Fibroblast of lung (primary cell): ENCODE measurements around the gene MAP2K2. TPM values are rescaled to one million over a fixed set of nuclear protein-coding genes. Genes with fewer than 3 reads are reported as not detected.

Experiments used
- DNase-seq, 2 donors: peaks; one replicate each; pipeline versions ENCODE4 v3.0.0 to v3.0.0-alpha.2; 2010; ENCODE audit warnings: low read depth in 2 of 2
- H2AFZ ChIP-seq: 2 replicates; pipeline ENCODE4 v1.5.1; 2012; ENCODE audit warnings: low read length, control low read depth, inconsistent platforms
- H3K27ac ChIP-seq: 2 replicates; pipeline ENCODE4 v1.5.1; 2011; ENCODE audit warnings: low read length, control low read depth; ENCODE audit not compliant: insufficient read depth
- H3K27me3 ChIP-seq: 2 replicates; pipeline ENCODE4 v1.5.1; 2011; ENCODE audit warnings: mild to moderate bottlenecking, low read length; ENCODE audit not compliant: control insufficient read depth, insufficient read depth
- H3K36me3 ChIP-seq: 2 replicates; pipeline ENCODE4 v1.5.1; 2011; ENCODE audit warnings: low read length; ENCODE audit not compliant: control insufficient read depth, insufficient read depth
- H3K4me1 ChIP-seq: 2 replicates; pipeline ENCODE4 v1.5.1; 2011; ENCODE audit warnings: low read length; ENCODE audit not compliant: control insufficient read depth, insufficient read depth; ENCODE audit errors: extremely low read depth
- H3K4me2 ChIP-seq: 2 replicates; pipeline ENCODE4 v1.5.1; 2011; ENCODE audit warnings: low read length, control low read depth; ENCODE audit not compliant: insufficient read depth; ENCODE audit errors: extremely low read depth
- H3K4me3 ChIP-seq, 4 experiments: fragments of 200-600 bp in 1 of 4; sonication (generic) in 1 of 4; replicated peaks in 1 of 4; 2 replicates each; pipeline ENCODE4 v1.5.1; 2011 to 2016; ENCODE audit warnings: low read length in 4 of 4, low read depth in 3 of 4, mild to moderate bottlenecking in 3 of 4, control low read depth in 2 of 4, inconsistent platforms in 1 of 4, mixed read lengths in 1 of 4; ENCODE audit not compliant: insufficient read depth in 1 of 4; ENCODE audit errors: control extremely low read depth in 1 of 4
- H3K79me2 ChIP-seq: 2 replicates; pipeline ENCODE4 v1.5.1; 2012; ENCODE audit warnings: mild to moderate bottlenecking, low read length, inconsistent platforms; ENCODE audit not compliant: control insufficient read depth, insufficient read depth
- H3K9ac ChIP-seq: 2 replicates; pipeline ENCODE4 v1.5.1; 2011; ENCODE audit warnings: mild to moderate bottlenecking, low read length, control low read depth; ENCODE audit not compliant: insufficient read depth
- H3K9me3 ChIP-seq: 2 replicates; pipeline ENCODE4 v1.5.1; 2012; ENCODE audit warnings: low read depth, low read length; ENCODE audit not compliant: control insufficient read depth, insufficient read depth
- H4K20me1 ChIP-seq: 2 replicates; pipeline ENCODE4 v1.5.1; 2011; ENCODE audit warnings: low read length; ENCODE audit not compliant: control insufficient read depth, insufficient read depth; ENCODE audit errors: extremely low read depth
- EZH2 ChIP-seq: IDR thresholded peaks from 2 replicates; pipeline ENCODE4 v1.5.1; 2012; ENCODE audit warnings: low read length, control low read depth, mild to moderate bottlenecking; ENCODE audit errors: missing control alignments
- polyA minus RNA-seq: library from RNA; depleted of rRNA, polyadenylated mRNA; stranded (reverse); fragments of >200 nt; gene quantifications from 2 replicates; pipeline ENCODE4 v1.2.3, GENCODE V29; 2011; ENCODE audit warnings: low replicate concordance
- polyA plus RNA-seq, 2 donors: library from polyadenylated mRNA; depleted of rRNA in 1 of 2; stranded (reverse) in 1 of 2; unstranded in 1 of 2; fragments of >200 nt; gene quantifications; 2 replicates each; pipeline ENCODE4 v1.2.1, GENCODE V29; 2011 to 2012; ENCODE audit warnings: missing spikeins in 1 of 2
- total RNA-seq: library from RNA; depleted of rRNA; stranded (reverse); fragments of >200 nt; gene quantifications from 2 replicates; pipeline ENCODE4 v1.2.1, GENCODE V29; 2014
- TF ChIP-seq, protein P1 (sequence below), 2 donors: IDR thresholded peaks in 1 of 2; conservative IDR thresholded peaks in 1 of 2; 1 replicate in 1 of 2; 2 replicates in 1 of 2; pipeline ENCODE4 v1.5.1; 2011 to 2012; ENCODE audit warnings: low read length in 2 of 2, control low read depth in 1 of 2, inconsistent platforms in 1 of 2, low read depth in 1 of 2, mild to moderate bottlenecking in 1 of 2

Gene MAP2K2
- total RNA-seq = 159 and 177 TPM in 2 replicates
- 61.6 and 100 TPM in 2 replicates for polyA plus RNA-seq
- polyA plus RNA-seq (2012) = 140 and 227 TPM in 2 replicates
- polyA minus RNA-seq = 149 and 158 TPM in 2 replicates

DNA sequence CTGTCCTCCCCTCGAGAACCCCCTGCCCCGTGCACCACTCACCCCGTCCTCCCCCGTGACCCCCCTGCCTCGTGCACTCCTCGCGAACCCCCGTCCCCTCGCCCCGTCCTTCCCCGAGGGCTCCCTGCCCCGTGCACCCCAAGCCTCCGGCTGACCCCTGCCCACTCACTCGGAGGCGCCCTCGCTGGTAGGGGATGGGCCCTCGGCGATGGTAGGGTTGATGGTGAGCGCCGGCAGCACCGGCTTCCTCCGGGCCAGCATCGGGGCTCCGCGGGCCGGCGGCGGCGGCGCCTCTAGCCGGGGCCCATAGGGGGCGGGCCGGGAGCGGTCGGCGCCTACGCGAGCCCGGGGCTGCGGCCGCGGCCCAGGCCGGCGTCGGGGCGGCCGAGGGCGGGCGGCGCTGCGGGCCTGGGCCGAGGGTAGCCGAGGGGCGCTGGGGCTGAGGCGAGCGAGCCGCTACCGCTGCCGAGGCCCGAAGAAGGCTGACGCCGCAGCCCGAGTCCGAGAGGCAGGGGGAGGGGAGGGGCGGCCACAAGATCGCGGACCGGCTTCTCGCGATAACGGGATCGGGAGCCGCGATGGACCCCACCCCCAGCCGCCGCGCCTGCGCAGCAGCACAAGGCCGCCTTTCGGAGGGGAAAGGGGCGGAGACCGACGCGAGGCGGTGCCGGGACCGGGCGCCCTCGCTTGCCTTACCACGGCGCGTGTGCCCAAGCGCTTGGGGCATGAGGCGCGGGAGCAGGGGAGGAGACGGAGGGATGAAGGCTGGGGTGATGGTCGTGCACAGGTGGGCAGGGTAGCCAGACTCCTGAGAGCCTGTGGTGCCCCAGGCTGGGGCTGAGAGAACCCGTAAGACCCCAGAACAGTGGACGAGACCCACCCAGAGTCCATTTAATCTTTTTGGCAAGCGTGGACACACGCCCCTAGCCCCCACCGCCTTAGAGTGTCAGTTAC is at the start of gene MAP2K2:
Gene MAP2K2 (minus strand): TSS at position 508 of the 954 bp plus-strand sequence. CDS start 247 bp downstream, at position 261.
- Histone ChIP-seq H3K27ac (peak within 1 kb of the TSS; percentile 70), H3K4me2 (peak within 1 kb of the TSS; percentile 95), H3K9ac (peak within 1 kb of the TSS; percentile 87), H3K27me3 (no peaks in the 10 kb centered on the region), H3K4me1 (peaks cover 6% of the 10 kb centered on the region), H3K79me2 (peaks cover 35% of the 10 kb centered on the region), H2AFZ (peak within 1 kb of the TSS; percentile 97), H3K36me3 (peaks cover 2% of the 10 kb centered on the region), H3K4me3 (peak within 1 kb of the TSS; percentile 62 to 94 (median 82)), H4K20me1 (no peaks in the 10 kb centered on the region), H3K9me3 (no peaks in the 10 kb centered on the region)
- peak; percentile 77 to 90 for DNase-seq
- TF ChIP-seq, protein P1, sequence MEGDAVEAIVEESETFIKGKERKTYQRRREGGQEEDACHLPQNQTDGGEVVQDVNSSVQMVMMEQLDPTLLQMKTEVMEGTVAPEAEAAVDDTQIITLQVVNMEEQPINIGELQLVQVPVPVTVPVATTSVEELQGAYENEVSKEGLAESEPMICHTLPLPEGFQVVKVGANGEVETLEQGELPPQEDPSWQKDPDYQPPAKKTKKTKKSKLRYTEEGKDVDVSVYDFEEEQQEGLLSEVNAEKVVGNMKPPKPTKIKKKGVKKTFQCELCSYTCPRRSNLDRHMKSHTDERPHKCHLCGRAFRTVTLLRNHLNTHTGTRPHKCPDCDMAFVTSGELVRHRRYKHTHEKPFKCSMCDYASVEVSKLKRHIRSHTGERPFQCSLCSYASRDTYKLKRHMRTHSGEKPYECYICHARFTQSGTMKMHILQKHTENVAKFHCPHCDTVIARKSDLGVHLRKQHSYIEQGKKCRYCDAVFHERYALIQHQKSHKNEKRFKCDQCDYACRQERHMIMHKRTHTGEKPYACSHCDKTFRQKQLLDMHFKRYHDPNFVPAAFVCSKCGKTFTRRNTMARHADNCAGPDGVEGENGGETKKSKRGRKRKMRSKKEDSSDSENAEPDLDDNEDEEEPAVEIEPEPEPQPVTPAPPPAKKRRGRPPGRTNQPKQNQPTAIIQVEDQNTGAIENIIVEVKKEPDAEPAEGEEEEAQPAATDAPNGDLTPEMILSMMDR (conservative IDR thresholded peaks at IDR 0.05 in 1 of 2, IDR thresholded peaks at IDR 0.05 in 1 of 2; ENCODE audit: low read depth in 1 of 2, low read length in 2 of 2) = no peak
- TF ChIP-seq EZH2 = no peak

DNA sequence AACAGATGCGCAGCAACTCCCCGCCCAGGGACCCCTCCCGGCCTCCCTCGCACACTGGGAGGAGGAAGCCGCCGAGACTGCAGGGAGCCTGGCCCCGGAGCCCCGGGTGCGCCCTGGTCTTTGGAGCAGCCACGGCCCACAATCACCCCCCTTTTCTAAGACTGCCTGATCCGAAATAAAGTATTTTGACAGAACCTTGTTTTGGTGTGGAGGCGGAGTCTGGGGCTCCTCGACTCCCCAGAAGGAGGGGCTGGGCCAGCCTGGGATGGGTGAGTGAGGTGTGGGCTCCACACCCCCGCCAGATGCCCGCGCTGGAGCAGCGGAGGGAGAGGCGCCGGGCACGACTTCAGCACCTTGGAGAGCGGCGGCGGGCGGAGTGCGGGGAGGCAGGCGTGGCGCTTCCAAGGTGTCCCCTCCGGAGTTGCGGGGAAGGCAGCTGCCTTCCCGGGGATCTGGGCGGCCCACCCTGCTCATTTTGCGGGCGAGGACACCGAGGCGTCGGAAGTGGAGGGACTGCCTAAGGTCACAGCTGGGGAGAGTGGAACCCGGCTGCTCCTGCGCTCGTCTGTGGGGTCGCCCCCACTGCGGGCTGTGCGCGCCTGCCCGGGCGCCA is 49.0 kb upstream of the MAP2K2 start:
- no peak overlapping the region for H3K4me2 ChIP-seq
- TF ChIP-seq, protein P1 (conservative IDR thresholded peaks at IDR 0.05 in 1 of 2, IDR thresholded peaks at IDR 0.05 in 1 of 2; ENCODE audit: low read depth in 1 of 2, low read length in 2 of 2) = no peak
- TF ChIP-seq EZH2 = no peak

DNA sequence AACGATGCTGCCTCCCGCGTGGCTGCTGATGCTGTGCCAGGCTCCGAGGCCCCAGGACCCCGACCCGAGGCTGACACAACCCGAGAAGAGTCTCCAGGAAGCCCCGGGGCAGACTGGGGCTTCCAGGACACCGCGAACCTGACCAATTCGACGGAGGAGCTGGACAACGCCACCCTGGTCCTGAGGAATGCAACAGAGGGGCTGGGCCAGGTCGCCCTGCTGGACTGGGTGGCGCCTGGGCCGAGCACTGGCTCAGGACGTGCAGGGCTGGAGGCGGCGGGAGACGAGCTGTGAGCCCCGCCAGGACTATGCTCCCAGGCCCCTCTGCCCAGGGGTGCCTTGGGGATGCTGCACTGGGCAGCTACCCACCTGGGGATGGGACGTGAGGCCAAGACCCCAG is 47.8 kb upstream of the MAP2K2 start:
- H2AFZ ChIP-seq = no peak overlapping the region
- no peak overlapping the region for H3K4me2 ChIP-seq
- H4K20me1 ChIP-seq = no peaks in the 10 kb centered on the region
- H3K4me1 ChIP-seq = no peaks in the 10 kb centered on the region
- no peak overlapping the region for H3K27ac ChIP-seq
- H3K36me3 ChIP-seq = peaks cover 4% of the 10 kb centered on the region
- H3K9me3 ChIP-seq = no peaks in the 10 kb centered on the region
- H3K9ac ChIP-seq = no peak overlapping the region
- H3K79me2 ChIP-seq = no peaks in the 10 kb centered on the region
- DNase-seq = no peak
- TF ChIP-seq EZH2 = no peak
- TF ChIP-seq, protein P1 (conservative IDR thresholded peaks at IDR 0.05 in 1 of 2, IDR thresholded peaks at IDR 0.05 in 1 of 2; ENCODE audit: low read depth in 1 of 2, low read length in 2 of 2) = no peak
- no peak overlapping the region for H3K4me3 ChIP-seq
- peaks cover 2% of the 10 kb centered on the region for H3K27me3 ChIP-seq

More for the DNA sequence above, 49.0 kb upstream of the MAP2K2 start:
- H3K9ac ChIP-seq = no peak overlapping the region
- peaks cover 2% of the 10 kb centered on the region for H3K27me3 ChIP-seq
- no peaks in the 10 kb centered on the region for H4K20me1 ChIP-seq
- H3K9me3 ChIP-seq = no peaks in the 10 kb centered on the region
- H3K79me2 ChIP-seq = no peaks in the 10 kb centered on the region
- peak; percentile 21 to 30 for DNase-seq
- H3K36me3 ChIP-seq = peaks cover 4% of the 10 kb centered on the region
- H2AFZ ChIP-seq = no peak overlapping the region
- H3K27ac ChIP-seq = no peak overlapping the region
- no peak overlapping the region for H3K4me3 ChIP-seq
- no peaks in the 10 kb centered on the region for H3K4me1 ChIP-seq
